WI38 (cell line): ENCODE results near the gene INTS7.

Experiments
- H3K4me3 ChIP-seq: 2 replicates; pipeline ENCODE4 v1.5.1; 2011; ENCODE audit warnings: low read depth, mild to moderate bottlenecking, control low read depth, low read length
- CTCF ChIP-seq: IDR thresholded peaks from 2 replicates; pipeline ENCODE4 v1.5.1; 2012; ENCODE audit warnings: low read depth, mild to moderate bottlenecking, control low read depth, low read length

The INTS7 gene

DNA sequence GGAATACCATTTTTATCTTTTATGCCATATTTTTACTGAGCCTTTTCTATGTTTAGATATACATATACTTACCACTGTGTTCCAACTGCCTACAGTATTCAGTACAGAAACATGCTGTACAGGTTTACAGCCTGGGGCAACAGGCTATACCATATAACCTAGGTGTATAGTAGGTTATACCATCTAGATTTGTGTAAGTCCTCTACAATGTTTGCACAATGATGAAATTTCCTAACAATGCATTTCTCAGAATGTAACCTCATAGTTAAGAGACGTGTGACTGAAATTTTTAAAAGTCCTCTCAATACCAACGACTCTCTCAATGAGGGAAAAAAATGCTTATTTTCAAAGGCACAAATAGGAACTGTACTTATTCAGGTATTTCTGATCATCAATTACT is 21.7 kb downstream of the INTS7 start:
- TF ChIP-seq CTCF: no peak
- H3K4me3 ChIP-seq: no peak overlapping the region

DNA sequence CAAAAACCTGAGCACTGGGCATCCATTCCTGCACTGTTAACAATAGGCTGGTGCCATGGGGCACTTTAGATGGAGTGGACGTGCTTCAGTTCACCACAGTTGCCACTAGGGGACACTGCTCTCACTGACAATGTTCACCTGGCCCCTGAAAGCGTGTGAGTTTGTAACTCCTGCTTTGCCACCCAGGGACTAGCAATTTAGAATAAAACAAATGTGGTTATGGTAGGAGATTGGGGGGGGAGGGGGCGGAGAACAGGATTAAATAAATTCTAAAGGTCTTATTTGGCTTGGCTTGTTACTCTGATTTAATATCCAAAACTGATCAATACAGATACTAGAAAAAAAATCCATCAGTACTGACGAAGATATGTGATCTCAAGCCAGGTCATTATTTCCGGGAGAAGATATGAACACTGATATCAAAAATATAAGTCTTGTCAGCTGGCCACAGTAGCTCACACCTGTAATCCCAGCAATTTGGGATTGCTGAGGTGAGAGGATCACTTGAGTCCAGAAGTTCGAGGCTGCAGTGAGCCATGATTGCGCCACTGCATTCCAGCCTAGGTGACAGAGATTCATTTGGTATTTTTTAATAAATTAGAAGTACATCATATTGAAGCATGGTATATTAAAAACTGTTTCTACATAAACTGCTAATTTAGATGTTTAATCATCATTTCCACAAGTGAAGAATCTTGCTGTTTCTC is 23.2 kb downstream of the INTS7 start:
- no peak overlapping the region for H3K4me3 ChIP-seq
- TF ChIP-seq CTCF: peak; percentile 99

DNA sequence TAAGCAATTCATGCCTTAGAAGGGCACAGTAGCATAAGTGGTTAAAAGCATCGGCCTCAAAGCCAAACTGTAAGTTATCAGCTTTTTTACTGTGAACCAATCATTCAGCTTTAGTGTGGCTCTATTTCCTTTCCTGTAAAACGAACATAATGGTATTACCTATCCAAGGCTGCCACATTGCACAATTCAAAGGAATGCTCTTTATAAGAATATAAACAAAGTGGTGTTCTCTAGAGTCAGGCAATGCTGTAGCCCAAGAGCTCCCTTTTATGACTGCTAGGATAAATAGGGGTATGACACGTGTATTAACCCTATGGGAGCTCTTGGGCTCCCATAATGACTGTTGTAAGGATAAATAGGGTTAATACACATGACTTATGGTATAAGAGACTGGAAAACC is 25.4 kb downstream of the INTS7 start:
- no peak overlapping the region for H3K4me3 ChIP-seq
- no peak for TF ChIP-seq CTCF

DNA sequence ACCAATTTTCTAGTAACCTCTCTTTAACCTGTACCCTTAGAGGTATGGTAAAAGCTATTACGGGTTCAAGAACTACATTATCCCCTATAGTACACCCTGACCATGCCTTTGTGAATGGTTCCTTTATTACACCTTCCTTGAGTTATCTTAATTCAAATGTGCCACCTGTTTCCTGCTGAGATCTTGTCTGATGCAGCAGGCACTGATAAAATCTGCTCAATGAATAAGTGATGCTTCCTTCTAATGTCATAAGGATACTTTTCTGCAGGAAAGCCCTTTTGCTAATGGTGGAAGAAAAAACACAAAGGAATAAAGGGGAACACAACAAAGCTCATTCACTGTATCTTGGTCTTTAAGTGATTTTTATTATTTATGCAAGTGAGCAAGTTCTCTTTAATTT is 25.8 kb downstream of the INTS7 start:
- no peak overlapping the region for H3K4me3 ChIP-seq
- TF ChIP-seq CTCF: no peak

- no peak for TF ChIP-seq CTCF
Observed at GRCh38 chr1:212007886-212008285, 27.5 kb downstream of the INTS7 start.

DNA sequence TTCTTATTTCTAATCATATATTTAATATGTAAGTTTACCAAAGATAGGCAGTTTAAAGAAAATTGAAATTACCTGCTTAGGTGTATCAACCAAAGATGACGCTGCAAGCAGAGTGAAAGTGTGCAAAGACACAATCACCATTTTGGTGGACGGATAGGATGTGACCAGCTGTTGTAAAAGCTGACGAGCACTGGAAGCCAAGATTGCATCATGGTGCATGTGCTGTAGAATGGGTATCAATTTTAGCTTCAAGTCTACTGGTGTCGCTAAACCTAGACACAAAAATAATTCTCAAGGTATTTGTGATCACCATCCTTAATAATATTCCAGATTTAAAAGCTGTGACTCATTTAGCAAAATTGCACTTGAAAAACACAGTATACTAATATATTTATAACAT is 28.2 kb downstream of the INTS7 start:
- no peak overlapping the region for H3K4me3 ChIP-seq
- no peak for TF ChIP-seq CTCF

More at GRCh38 chr1:212007886-212008285, 27.5 kb downstream of the INTS7 start:
- H3K4me3 ChIP-seq: no peak overlapping the region

GRCh38 chr1:212004895-212005608 is 30.3 kb downstream of the INTS7 start:
- no peak overlapping the region for H3K4me3 ChIP-seq
- TF ChIP-seq CTCF: no peak
